Mammary epithelial cell (primary cell): ENCODE data around the gene METTL17.

Experiments used
- CTCF ChIP-seq, 2 donors: IDR thresholded peaks in 1 of 2; conservative IDR thresholded peaks in 1 of 2; 2 replicates each; pipeline ENCODE4 v1.5.1; 2011 to 2012; ENCODE audit warnings: inconsistent platforms in 2 of 2, low read length in 2 of 2, mild to moderate bottlenecking in 2 of 2, control low read depth in 1 of 2, low read depth in 1 of 2; ENCODE audit not compliant: insufficient read depth in 1 of 2; ENCODE audit errors: extremely low read depth in 1 of 2
- EZH2 ChIP-seq: IDR thresholded peaks from 2 replicates; pipeline ENCODE4 v1.6.1; 2012; ENCODE audit warnings: low read length, inconsistent platforms, borderline replicate concordance

GRCh38 chr14:20998139-20998538 is 8.4 kb downstream of the METTL17 start:
- TF ChIP-seq CTCF (conservative IDR thresholded peaks at IDR 0.05 in 1 of 2, IDR thresholded peaks at IDR 0.05 in 1 of 2; ENCODE audit: extremely low read depth in 1 of 2, insufficient read depth in 1 of 2, low read depth in 1 of 2, low read length in 2 of 2) (no peak), EZH2 (no peak)
